Upper lobe of left lung (tissue), 4 donors: ENCODE results near the gene ATXN2L.
"Not testable (repeated sequence)": the region's sequence is repeated elsewhere in the genome, so short reads cannot be mapped to it uniquely, and the experiment has no call there.

ENCODE experiments used
- EP300 ChIP-seq, 4 donors: sonication (generic); formaldehyde crosslinking; IDR thresholded peaks; one replicate each; pipeline ENCODE4 v1.5.1; 2017; ENCODE audit warnings: antibody characterized with exemption in 4 of 4, control low read depth in 2 of 4
- POLR2A ChIP-seq, 4 donors: fragments of 450-650 bp; IDR thresholded peaks; one replicate each; pipeline ENCODE4 v1.5.1; 2016 to 2017; ENCODE audit warnings: antibody characterized with exemption in 4 of 4, mild to moderate bottlenecking in 2 of 4
- POLR2AphosphoS5 ChIP-seq, 2 donors: sonication (generic); formaldehyde crosslinking; IDR thresholded peaks; one replicate each; pipeline ENCODE4 v1.5.1; 2017; ENCODE audit warnings: antibody characterized with exemption in 2 of 2
- TF ChIP-seq, protein P1 (sequence below), 6 experiments: fragments of 450-650 bp in 4 of 6; fragments of 200-600 bp in 2 of 6; sonication (generic) in 2 of 6; IDR thresholded peaks; one replicate each; pipeline ENCODE4 v1.5.1; 2016 to 2019; ENCODE audit warnings: antibody characterized with exemption in 6 of 6

DNA sequence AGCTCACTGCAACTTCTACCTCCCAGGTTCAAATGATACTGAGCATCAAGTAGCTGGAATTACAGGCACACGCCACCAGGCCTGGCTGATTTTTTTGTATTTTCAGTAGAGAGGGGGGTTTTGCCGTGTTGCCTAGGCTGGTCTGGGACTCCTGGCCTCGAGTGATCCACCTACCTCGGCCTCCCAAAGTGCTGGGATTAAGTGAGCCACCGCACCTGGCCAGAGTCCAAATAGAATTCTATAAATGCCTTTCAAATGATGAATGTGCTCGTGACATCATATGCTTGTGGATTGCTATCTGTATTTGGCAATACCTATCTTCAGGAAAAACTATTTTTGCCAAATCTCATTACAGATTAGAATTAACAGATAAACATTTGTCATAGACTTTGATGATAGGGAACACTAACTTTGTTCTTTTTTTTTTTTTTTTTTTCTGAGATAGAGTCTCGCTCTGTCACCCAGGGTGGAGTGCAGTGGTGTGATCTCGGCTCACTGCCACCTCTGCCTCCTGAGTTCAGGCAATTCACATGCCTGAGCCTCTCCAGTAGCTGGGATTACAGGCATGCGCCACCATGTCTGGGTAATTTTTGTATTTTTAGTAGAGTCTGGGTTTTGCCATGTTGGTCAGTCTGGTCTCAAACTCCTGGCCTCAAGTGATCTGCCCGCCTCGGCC, 15.2 kb upstream of the ATXN2L start:
- TF ChIP-seq, protein P1, sequence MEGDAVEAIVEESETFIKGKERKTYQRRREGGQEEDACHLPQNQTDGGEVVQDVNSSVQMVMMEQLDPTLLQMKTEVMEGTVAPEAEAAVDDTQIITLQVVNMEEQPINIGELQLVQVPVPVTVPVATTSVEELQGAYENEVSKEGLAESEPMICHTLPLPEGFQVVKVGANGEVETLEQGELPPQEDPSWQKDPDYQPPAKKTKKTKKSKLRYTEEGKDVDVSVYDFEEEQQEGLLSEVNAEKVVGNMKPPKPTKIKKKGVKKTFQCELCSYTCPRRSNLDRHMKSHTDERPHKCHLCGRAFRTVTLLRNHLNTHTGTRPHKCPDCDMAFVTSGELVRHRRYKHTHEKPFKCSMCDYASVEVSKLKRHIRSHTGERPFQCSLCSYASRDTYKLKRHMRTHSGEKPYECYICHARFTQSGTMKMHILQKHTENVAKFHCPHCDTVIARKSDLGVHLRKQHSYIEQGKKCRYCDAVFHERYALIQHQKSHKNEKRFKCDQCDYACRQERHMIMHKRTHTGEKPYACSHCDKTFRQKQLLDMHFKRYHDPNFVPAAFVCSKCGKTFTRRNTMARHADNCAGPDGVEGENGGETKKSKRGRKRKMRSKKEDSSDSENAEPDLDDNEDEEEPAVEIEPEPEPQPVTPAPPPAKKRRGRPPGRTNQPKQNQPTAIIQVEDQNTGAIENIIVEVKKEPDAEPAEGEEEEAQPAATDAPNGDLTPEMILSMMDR (IDR thresholded peaks at IDR 0.05), result not testable (repeated sequence)
- TF ChIP-seq POLR2A, POLR2AphosphoS5, EP300 (IDR thresholded peaks at IDR 0.05): not testable (repeated sequence)
